HG03575 (cell line): ENCODE results near the gene EML3.

Experiments
- ATAC-seq: cut with Tn5 transposase; IDR thresholded peaks from one replicate; pipeline ENCODE4 v1.9.1; 2021; ENCODE audit not compliant: unreplicated experiment, insufficient number of reproducible peaks, low FRiP score; ENCODE audit errors: extremely low read depth

Gene EML3

DNA sequence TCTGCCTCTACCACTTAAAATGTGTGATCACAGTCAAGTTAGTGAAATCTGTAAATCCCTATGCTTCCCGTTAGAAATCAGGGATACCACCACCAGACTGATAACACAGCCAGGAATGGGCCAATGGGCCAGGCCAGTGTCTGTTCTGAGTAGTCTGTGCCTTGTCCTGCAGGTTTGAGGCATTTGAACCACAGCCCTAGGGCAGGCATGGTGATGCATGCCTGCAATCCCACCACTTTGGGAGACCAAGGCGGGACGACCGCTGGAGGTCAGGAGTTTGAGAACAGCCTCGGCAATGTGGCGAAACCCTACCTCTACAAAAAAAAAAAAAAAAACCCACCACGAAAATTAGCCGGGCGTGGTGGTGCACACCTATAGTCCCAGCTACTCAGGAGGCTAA is 53.9 kb downstream of the EML3 start:
- ATAC-seq = no peak

DNA sequence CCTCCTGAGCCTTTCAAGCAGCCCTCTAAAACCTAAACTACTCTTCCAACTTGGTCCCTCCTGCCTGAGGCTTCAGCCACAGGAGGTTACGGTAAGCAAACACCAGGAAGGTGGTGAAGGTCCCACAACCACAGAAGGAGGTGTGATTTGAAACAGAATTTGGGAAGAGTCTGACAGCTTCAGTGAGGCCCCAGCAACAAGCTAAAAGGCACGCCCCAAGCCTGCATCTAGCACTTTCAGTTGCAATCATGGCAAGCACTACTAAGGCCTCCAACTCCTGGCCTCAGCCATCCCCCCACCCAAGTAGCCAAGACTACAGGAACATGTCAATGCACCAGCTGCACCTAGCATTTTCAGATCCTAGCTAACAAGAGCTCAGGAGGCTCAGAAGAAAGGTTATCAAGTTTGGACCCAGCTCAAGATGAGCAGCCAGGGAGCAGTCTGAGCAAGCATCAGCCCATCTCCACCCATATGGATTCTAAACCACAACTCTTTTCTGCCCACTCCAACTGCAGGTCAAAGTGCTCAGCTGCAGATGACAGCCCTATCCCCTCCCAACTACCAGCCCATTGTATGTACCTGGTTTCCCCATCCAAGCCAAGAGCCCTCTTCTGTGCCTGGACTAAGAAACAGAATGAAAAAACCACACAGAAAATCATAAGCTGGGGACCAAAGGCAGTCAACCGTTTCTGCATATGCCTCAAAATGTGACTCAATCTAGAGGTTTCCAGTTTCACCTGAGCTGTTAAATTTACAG is 55.5 kb downstream of the EML3 start:
- no peak for ATAC-seq

DNA sequence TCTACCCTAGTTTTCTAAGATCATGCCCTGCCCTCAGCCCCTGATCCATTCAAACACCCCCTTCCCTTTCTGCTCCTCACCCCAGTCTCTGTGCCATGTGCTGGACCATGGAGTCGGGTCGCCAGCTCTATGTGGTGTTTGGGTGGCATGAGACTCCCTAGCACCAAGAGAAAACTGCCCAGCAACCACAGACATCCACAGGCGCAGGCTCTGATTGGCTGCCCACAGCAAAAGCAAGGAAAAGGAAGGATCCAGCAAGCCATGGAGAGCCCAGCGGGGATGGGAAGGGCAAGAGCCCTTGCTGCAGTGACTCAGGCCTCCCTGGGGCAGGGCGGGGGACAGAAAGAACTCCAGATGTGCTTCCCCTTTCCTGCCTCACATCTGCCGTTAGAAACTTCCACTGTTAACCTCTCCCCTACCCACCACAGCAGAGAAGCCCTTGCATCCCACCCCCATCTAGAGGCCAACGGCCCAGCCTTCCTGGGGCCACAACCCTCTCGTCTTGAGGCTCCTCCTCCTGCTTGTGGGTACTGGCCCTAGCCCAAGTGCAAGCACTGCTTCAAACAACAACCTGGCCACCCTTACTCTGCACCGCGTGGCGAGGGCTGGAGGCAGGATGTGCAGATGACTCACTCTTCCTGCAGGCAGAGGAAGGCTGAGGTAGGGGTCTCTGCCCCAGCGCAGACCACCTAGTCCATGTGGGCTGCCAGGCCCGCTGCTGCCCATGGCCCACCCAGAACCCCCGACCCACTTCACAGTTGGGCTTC is 56.3 kb downstream of the EML3 start:
- ATAC-seq = no peak

DNA sequence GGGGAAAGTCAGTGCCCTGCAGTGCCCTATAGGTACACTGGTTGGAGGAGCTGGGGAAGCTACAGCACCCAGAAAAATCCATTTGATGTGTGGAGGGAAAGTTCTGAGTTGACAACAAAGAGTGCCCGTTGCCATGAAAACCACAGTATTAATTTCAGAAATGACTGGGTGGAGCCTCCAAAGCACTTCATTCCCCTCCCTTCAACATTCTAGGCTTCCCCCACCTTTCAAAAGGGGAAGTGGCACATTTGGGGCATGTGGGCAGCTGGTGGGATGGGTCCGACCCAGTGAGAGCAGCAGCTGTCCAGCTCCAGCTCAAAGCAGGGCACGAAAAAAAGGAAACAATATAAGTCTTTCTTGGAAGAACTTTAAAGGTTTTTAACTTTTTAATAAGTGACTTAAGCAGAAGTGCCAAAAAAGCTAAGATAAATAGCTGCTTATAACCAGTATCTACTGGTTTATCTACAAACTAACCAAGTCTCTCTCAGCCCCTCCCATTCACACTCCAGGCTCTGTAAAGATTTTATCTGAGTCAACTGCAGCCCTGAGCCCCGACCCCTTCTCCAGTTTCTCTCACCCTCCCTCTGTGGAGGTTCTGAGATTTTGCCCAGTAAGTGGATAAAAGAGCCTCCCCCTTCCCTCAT is 57.0 kb downstream of the EML3 start:
- ATAC-seq = no peak

DNA sequence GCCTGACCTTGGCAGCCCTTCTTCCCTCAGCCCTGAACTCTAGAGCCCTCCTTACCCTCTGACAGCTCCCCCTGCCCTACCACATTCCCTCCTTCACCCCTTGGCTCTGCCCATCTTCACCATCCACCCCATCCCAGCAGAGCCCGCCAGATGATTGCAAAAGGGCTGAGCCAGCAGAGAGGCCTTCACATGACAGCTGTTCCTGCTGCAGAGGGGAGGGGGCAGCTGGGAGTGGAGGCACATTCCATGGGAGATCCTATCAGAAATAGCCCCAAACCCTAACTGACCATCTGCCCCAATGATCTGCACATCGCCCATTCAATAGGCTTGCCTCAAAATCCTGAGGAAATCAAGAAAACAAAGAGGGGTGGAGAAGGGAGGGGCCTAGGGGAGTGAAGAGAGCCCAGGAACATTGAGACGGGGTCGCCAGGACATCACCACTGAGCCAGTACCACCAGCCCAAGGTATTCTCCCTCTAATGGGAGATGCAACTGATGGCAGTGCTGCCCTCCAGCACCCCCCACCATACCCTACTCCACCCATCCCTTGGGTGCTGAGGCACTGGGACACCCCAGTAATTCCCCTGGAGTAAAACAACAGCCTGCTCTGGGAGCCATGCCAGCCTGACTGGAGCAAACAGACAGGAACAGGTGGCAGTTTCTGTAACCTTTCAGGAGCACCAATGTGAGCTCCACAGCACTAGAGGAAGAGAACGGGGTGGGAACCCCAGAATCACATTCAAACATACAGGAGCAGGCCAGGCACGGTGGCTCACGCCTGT is 58.0 kb downstream of the EML3 start:
- no peak for ATAC-seq

DNA sequence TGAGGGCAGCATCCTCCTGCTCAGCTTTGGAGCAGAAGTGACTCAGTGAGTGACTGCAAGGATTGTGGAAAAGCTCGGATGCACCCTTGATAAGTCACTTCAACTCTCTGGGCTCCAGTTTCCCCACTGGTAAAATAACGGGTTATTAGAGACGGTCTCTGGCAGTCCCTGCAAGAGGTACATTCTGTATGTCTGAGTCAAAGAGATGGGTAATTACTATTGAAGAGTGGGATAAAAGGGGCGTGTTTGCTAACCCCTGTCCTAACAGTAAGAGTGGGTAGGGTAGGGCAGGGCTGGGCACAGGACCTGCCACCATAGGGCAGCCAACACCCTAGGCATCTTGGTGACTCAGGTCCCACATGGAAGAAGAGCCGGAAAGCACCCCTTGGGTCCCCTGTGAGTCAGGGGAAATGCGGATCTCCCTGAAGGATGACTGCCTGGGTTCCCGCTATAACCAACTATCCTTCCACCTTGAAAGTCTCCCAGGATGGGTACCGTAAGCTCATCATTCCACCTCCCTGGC is 58.7 kb downstream of the EML3 start:
- no peak for ATAC-seq

DNA sequence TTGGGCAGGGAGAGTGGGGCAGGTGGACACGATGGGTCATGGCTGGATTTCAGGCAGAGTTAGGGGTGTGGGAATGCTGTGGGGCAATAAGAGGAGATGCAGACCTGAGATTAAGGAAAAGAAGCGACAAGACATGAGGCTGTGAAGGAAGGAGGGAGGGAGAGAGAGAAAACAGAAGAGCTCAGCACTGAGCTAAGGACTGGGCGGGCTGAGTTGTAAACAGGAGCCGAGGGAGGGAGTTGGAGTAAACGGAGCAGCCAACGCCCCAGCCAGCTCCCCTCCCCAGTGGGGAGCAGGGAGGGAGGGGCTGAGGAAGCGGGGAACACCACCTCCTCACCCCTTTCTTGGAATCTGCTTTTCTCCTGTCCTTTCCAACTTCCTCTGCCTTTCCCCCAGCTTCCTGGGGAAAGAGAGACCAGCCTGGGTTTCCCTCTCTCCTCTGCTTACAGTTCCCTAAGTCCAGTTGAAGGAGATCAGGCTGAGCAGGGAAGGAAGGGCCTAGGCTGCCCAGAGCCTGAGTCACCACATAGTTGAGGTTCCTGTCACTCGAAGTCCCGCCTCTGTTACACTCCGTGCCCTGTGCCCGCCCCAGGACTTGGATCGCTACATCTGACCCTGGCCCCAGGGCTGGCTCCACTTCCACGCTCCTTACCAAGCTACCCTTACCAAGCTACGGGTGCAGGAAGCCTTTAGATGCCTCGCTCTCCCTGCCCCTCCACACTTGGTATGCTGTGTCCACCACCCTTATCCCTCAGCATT is 59.3 kb downstream of the EML3 start:
- no peak for ATAC-seq

DNA sequence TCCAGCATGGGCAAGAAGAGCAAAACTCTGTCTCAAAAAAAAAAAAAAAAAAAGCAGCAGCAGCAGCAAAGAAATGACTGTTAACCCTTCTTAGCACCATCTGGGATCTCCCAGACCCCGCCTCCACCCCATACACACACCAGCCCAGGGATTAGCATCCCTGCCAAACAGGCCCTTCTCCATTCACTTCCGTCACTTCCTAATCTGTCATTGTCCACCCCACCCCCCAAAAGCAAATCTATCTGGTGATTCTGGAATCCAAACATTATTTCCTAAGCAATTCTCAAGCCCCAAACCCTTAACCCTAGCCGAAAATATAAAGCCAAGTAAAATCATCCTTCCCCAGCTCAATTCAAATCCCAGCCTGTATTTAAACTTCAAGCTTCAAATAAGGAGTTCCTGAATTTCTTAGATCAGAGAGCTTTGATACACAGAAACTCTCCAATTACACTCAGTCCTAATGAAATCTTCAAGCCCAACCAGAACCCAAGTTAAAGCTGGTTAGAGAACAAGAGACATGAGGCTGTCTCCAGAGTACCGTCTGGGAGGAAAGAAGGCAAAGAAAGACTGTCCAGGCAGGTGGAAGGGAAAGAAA is 60.0 kb downstream of the EML3 start:
- no peak for ATAC-seq
